Right lobe of liver (tissue), 6 donors: ENCODE results near the gene TMUB2. TPM values are rescaled to one million over a fixed set of nuclear protein-coding genes. Genes with fewer than 3 reads are reported as not detected.

ENCODE experiments used
- ATAC-seq, 4 donors: fragments of 200-7000 bp; cut with Tn5 transposase; one replicate each; pipeline ENCODE4 v1.9.1; 2020; ENCODE audit warnings: mild to moderate bottlenecking in 4 of 4, moderate library complexity in 4 of 4
- DNase-seq, 3 donors: peaks; one replicate each; pipeline ENCODE4 v3.0.0-alpha.2; 2020
- H3K27ac ChIP-seq, 3 donors: fragments of 200-600 bp; one replicate each; pipeline ENCODE4 v1.8.0; 2022
- H3K27me3 ChIP-seq, 2 donors: fragments of 200-600 bp; one replicate each; pipeline ENCODE4 v1.8.0; 2022
- H3K36me3 ChIP-seq, 4 donors: fragments of 200-600 bp; sonication (generic) in 1 of 4; one replicate each; pipeline versions ENCODE4 v1.5.1 to v1.8.0; 2017 to 2022; ENCODE audit warnings: control low read depth in 1 of 4
- H3K4me1 ChIP-seq, 4 donors: fragments of 200-600 bp; sonication (generic) in 1 of 4; one replicate each; pipeline versions ENCODE4 v1.5.1 to v1.8.0; 2017 to 2022; ENCODE audit warnings: control low read depth in 1 of 4
- H3K4me3 ChIP-seq, 3 donors: fragments of 200-600 bp; one replicate each; pipeline ENCODE4 v1.8.0; 2022
- H3K9me3 ChIP-seq, 4 donors: fragments of 200-600 bp; sonication (generic) in 1 of 4; one replicate each; pipeline versions ENCODE4 v1.5.1 to v1.8.0; 2017 to 2022; ENCODE audit warnings: control low read depth in 1 of 4
- CTCF ChIP-seq, 4 donors: fragments of 200-600 bp in 3 of 4; fragments of 450-650 bp in 1 of 4; IDR thresholded peaks; one replicate each; pipeline versions ENCODE4 v1.5.1 to v1.8.0; 2016 to 2022; ENCODE audit warnings: antibody characterized with exemption in 4 of 4, mild to moderate bottlenecking in 2 of 4
- POLR2A ChIP-seq: fragments of 450-650 bp; IDR thresholded peaks from one replicate; pipeline ENCODE4 v1.6.1; 2017; ENCODE audit warnings: antibody characterized with exemption, mild to moderate bottlenecking
- WGBS: methylation state at CpG from one replicate; pipeline ENCODE4 v1.1.6; 2018; ENCODE audit warnings: low coverage, low lambda C conversion rate; ENCODE audit not compliant: insufficient coverage; ENCODE audit errors: missing lambda C conversion rate; 5-methylcytosine and 5-hydroxymethylcytosine counted together
- intact Hi-C, 2 donors: fragments of 100-400 bp; cut with DNase I; formaldehyde crosslinking; loops; one replicate each; pipeline versions ENCODE4 v1.11.2 to v1.14.1; 2022
- total RNA-seq, 6 experiments: library from RNA; depleted of rRNA in 2 of 6; stranded (reverse); fragments of >200 nt in 2 of 6; fragmentation: NEBNext Ultra II Directional in 3 of 6; extraction: Animal tissue kit (Norgen Biotek cat#: 25700) in 3 of 6; gene quantifications; one replicate each; pipeline versions ENCODE4 v1.1.0 to v1.2.4, GENCODE V29; 2016 to 2023
- donor health status: DM: no; HTN: yes; CAD: no.
- donor health status: DM: no; HTN: no; CAD: no.
- donor health status: DM: no; HTN: no; CAD: no.
- donor health status: DM: no; HTN: yes; CAD: no.
- donor health status: DM: no; HTN: yes; CAD: no.

The TMUB2 gene
- total RNA-seq, 6 experiments from 2014 or later: 13.8 to 18.0 (median 15.7) TPM

GRCh38 chr17:44155488-44155887, 31.3 kb upstream of the TMUB2 start:
- Histone ChIP-seq H3K27me3 (no peaks in the 10 kb centered on the region), H3K4me1 (no peaks in the 10 kb centered on the region), H3K4me3 (no peak overlapping the region), H3K36me3 (no peaks in the 10 kb centered on the region), H3K9me3 (no peaks in the 10 kb centered on the region), H3K27ac (no peak overlapping the region)
- ATAC-seq: no peak
- intact Hi-C loops: no loop called here
- no peak for TF ChIP-seq POLR2A
- TF ChIP-seq CTCF (IDR thresholded peaks at IDR 0.05): no peak
- WGBS: 60% methylated on average over 1 of the region's 2 CpGs
- DNase-seq: no peak

GRCh38 chr17:44159519-44160210, 27.1 kb upstream of the TMUB2 start:
- intact Hi-C loops: loop anchor here in 1 of 2 donors (10.0 kb wide), 1 partner anchor 215 kb away; the partner anchor contains the start of gene PPY
- Histone ChIP-seq H3K27ac (no peak overlapping the region), H3K27me3 (no peaks in the 10 kb centered on the region), H3K36me3 (no peaks in the 10 kb centered on the region), H3K4me1 (peaks cover 0 to 5% (median 0%) of the 10 kb centered on the region in 4 donors), H3K9me3 (no peaks in the 10 kb centered on the region), H3K4me3 (no peak overlapping the region)
- ATAC-seq: no peak
- DNase-seq: no peak
- WGBS: 79% methylated on average over 6 of the region's 15 CpGs
- no peak for TF ChIP-seq CTCF (IDR thresholded peaks at IDR 0.05)
- no peak for TF ChIP-seq POLR2A

- Histone ChIP-seq H3K36me3 (no peaks in the 10 kb centered on the region), H3K27me3 (no peaks in the 10 kb centered on the region), H3K4me3 (no peak overlapping the region), H3K27ac (no peak overlapping the region), H3K4me1 (peaks cover 0 to 25% (median 2%) of the 10 kb centered on the region in 4 donors), H3K9me3 (no peaks in the 10 kb centered on the region)
- DNase-seq (no peak), ATAC-seq (peak in 1 of 4 donors; percentile 17)
- TF ChIP-seq CTCF (IDR thresholded peaks at IDR 0.05) (no peak), POLR2A (no peak)
- WGBS: 86% methylated on average over 1 of the region's 1 CpG
- intact Hi-C loops: loop anchor here in 1 of 2 donors (10.0 kb wide), 1 partner anchor 220 kb away; the partner anchor contains the start of gene PPY
Measured at GRCh38 chr17:44164476-44164875, 22.3 kb upstream of the TMUB2 start.

GRCh38 chr17:44167181-44167861, 19.5 kb upstream of the TMUB2 start:
- no peaks in the 10 kb centered on the region for H3K9me3 ChIP-seq
- intact Hi-C loops: loop anchor here in 1 of 2 donors (10.0 kb wide), 1 partner anchor 223 kb away; the partner anchor contains the start of gene PPY
- TF ChIP-seq POLR2A (no peak), CTCF (IDR thresholded peaks at IDR 0.05) (no peak)
- no peak overlapping the region for H3K27ac ChIP-seq
- H3K4me3 ChIP-seq: no peak overlapping the region
- ATAC-seq (peak; percentile 57 to 81 (median 72)), DNase-seq (peak; percentile 54 to 70 (median 66))
- WGBS: 30% methylated on average over 5 of the region's 7 CpGs
- peaks cover 0 to 25% (median 2%) of the 10 kb centered on the region in 4 donors for H3K4me1 ChIP-seq
- H3K27me3 ChIP-seq: no peaks in the 10 kb centered on the region
- no peaks in the 10 kb centered on the region for H3K36me3 ChIP-seq
